Activated T-helper 17 cell treated with anti-CD3 and anti-CD28 coated beads, Interleukin-2, amount 50 U/mL, for 72 hours (primary cell): ENCODE measurements around the gene HSD11B2. TPM values are rescaled to one million over a fixed set of nuclear protein-coding genes. Genes with fewer than 3 reads are reported as not detected.
A peak's percentile ranks its signal among the peaks of the same experiment; 100 is the strongest.

Experiments used
- ATAC-seq: fragments of 150-1000 bp; cut with Tn5 transposase; replicated peaks from 2 replicates; pipeline ENCODE4 v1.10.0; 2021; ENCODE audit warnings: mild to moderate bottlenecking, moderate library complexity
- H3K27ac Mint-ChIP-seq: one replicate; pipeline ENCODE4 v1.8.0; 2022; ENCODE audit warnings: mixed read lengths
- H3K27me3 Mint-ChIP-seq: one replicate; pipeline ENCODE4 v1.8.0; 2022; ENCODE audit warnings: mixed read lengths
- H3K36me3 Mint-ChIP-seq: one replicate; pipeline ENCODE4 v1.8.0; 2022; ENCODE audit warnings: low read depth, mild to moderate bottlenecking, mixed read lengths
- H3K4me1 Mint-ChIP-seq: one replicate; pipeline ENCODE4 v1.8.0; 2022; ENCODE audit warnings: mixed read lengths
- H3K4me3 Mint-ChIP-seq: one replicate; pipeline ENCODE4 v1.8.0; 2022; ENCODE audit warnings: mild to moderate bottlenecking, mixed read lengths
- H3K9me3 Mint-ChIP-seq: one replicate; pipeline ENCODE4 v1.8.0; 2022; ENCODE audit warnings: mixed read lengths
- total RNA-seq, 2 donors: library from RNA; stranded (reverse); gene quantifications; one replicate each; pipeline ENCODE4 v1.2.3, GENCODE V29; 2022

Gene HSD11B2
- total RNA-seq, 2 donors from 2014 or later, result 0.21 to 1.4 TPM

DNA sequence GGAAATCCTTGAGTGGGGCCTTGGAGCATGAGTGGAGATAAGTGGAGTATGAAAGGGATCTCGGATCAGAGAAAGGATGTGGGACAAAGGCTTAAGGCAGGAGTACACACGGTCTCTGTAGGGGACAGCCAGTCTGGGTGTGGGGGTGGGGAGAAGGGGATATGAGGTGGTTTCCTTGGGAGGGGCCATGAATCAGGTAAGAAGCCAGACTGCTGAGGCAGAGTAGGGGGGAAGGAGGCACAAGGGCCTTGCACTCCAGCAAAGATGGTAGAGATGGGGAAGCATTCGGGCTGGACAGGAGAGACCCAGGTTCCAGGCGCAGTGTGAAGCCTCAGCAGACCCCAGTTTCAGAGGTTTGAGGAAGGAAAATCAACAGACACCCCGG lies 1.6 kb downstream of the HSD11B2 start:
- Mint-ChIP-seq H3K27ac (no peak overlapping the region), H3K36me3 (peaks cover 5% of the 10 kb centered on the region), H3K9me3 (no peaks in the 10 kb centered on the region), H3K27me3 (peaks cover 16% of the 10 kb centered on the region), H3K4me1 (no peaks in the 10 kb centered on the region), H3K4me3 (no peak overlapping the region)
- ATAC-seq, result no peak

DNA sequence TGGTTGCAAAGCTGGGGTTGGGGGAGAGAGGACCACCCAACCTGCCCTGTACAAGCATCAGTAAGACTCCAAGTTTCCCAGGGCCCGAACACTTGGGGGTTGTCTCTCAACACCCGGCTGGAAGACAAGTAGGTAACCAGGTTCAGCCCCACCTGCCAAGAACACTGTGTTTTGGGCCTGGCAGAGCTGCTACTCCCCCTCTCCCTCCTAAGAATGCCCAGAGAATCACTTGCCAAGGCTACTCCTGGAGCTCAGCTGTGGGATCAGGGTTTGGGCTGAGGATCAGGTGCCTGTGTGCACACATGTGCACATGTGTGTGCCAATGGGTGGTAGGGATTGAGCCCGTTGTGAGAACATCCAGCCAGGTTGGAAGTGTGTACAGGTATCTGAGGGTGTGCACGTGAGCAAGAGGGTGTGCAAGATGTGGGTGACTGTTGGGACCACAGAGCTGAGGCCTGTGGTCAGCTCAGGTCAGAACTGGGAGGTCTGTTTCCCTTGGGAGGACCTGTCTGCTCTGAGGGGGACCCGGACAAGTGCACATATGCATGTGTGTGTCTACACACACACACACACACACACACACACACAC lies 2.3 kb downstream of the HSD11B2 start:
- H3K27ac Mint-ChIP-seq, result no peak overlapping the region
- peaks cover 16% of the 10 kb centered on the region for H3K27me3 Mint-ChIP-seq
- no peak for ATAC-seq
- H3K4me3 Mint-ChIP-seq, result no peak overlapping the region
- peaks cover 12% of the 10 kb centered on the region for H3K36me3 Mint-ChIP-seq
- H3K4me1 Mint-ChIP-seq, result no peaks in the 10 kb centered on the region
- no peaks in the 10 kb centered on the region for H3K9me3 Mint-ChIP-seq

DNA sequence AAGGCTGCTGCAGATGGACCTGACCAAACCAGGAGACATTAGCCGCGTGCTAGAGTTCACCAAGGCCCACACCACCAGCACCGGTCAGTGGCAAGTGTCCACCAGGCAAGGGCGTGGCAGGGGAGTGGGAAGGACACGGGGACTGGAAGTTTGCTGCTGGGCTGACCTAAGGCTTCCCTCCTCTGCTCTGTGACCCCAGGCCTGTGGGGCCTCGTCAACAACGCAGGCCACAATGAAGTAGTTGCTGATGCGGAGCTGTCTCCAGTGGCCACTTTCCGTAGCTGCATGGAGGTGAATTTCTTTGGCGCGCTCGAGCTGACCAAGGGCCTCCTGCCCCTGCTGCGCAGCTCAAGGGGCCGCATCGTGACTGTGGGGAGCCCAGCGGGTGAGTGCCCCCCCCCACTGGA lies 4.8 kb downstream of the HSD11B2 start:
- no peak overlapping the region for H3K4me3 Mint-ChIP-seq
- no peak for ATAC-seq
- no peak overlapping the region for H3K27ac Mint-ChIP-seq
- H3K36me3 Mint-ChIP-seq, result peaks cover 21% of the 10 kb centered on the region
- no peaks in the 10 kb centered on the region for H3K27me3 Mint-ChIP-seq
- H3K4me1 Mint-ChIP-seq, result no peaks in the 10 kb centered on the region
- no peaks in the 10 kb centered on the region for H3K9me3 Mint-ChIP-seq

DNA sequence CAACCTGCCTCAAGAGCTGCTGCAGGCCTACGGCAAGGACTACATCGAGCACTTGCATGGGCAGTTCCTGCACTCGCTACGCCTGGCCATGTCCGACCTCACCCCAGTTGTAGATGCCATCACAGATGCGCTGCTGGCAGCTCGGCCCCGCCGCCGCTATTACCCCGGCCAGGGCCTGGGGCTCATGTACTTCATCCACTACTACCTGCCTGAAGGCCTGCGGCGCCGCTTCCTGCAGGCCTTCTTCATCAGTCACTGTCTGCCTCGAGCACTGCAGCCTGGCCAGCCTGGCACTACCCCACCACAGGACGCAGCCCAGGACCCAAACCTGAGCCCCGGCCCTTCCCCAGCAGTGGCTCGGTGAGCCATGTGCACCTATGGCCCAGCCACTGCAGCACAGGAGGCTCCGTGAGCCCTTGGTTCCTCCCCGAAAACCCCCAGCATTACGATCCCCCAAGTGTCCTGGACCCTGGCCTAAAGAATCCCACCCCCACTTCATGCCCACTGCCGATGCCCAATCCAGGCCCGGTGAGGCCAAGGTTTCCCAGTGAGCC lies 5.8 kb downstream of the HSD11B2 start:
- H3K4me3 Mint-ChIP-seq, result no peak overlapping the region
- H3K36me3 Mint-ChIP-seq, result peaks cover 21% of the 10 kb centered on the region

DNA sequence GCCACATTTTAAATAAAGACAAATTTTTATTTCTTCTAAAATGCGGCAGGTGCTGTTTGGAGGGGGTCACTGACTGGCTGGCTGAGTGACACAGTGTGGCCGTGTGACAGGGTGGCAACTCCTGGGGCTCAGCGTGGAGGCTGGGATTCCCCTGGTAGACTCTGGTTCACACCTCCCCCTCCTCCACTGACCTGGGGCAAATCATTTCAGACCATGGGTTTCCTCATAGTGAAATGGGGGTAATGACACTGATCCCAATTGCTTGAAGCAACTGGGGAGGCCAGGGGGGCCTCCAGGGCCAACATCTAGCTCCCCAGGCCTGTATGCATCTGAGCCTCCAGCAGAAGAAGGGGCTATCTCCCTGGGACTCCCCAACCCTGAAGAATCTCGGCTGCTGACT lies 6.6 kb downstream of the HSD11B2 start:
- Mint-ChIP-seq H3K36me3 (peaks cover 21% of the 10 kb centered on the region), H3K4me3 (no peak overlapping the region), H3K27ac (peak overlapping the region; percentile 68), H3K27me3 (no peaks in the 10 kb centered on the region), H3K9me3 (no peaks in the 10 kb centered on the region), H3K4me1 (no peaks in the 10 kb centered on the region)
- ATAC-seq, result peak; percentile 35

More for the DNA sequence above, 5.8 kb downstream of the HSD11B2 start:
- Mint-ChIP-seq H3K27ac (peak overlapping the region; percentile 68), H3K9me3 (no peaks in the 10 kb centered on the region), H3K27me3 (no peaks in the 10 kb centered on the region), H3K4me1 (no peaks in the 10 kb centered on the region)
- no peak for ATAC-seq

DNA sequence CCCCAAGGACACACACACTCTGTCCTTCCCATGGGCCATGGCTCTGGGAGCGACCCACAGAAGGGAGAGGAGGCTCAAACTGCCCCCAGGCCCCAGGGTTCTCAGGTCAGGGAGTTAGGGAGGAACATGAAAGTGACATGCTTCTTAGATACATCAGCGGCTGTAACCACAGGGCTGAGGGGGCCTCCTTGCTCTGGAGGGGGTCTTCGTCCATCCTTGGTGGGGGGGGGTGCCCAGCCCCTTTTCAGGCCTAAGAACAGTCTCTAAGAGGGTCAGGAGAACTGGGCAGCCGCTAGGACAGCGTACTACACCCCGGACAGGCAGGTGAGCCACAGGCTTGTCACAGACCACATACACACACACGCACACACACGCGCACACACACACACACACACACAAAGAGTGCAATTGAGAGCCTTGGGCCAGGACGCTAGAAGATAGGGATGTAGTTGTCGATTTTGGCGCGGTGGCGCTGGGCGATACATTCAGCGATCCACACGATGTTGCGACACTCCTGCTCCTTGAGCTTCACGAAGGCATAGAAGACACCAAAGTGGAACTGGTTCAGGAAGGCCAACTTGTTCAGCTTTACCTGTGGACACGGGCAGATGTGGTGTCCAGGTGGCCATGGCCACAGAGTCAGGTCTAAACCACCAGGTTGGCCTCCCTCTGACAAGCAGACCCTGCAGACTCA lies 7.3 kb downstream of the HSD11B2 start:
- no peak overlapping the region for H3K4me3 Mint-ChIP-seq
- no peak for ATAC-seq
- H3K4me1 Mint-ChIP-seq, result no peaks in the 10 kb centered on the region
- H3K27me3 Mint-ChIP-seq, result no peaks in the 10 kb centered on the region
- no peaks in the 10 kb centered on the region for H3K9me3 Mint-ChIP-seq
- peaks cover 21% of the 10 kb centered on the region for H3K36me3 Mint-ChIP-seq
- peak overlapping the region; percentile 68 for H3K27ac Mint-ChIP-seq

DNA sequence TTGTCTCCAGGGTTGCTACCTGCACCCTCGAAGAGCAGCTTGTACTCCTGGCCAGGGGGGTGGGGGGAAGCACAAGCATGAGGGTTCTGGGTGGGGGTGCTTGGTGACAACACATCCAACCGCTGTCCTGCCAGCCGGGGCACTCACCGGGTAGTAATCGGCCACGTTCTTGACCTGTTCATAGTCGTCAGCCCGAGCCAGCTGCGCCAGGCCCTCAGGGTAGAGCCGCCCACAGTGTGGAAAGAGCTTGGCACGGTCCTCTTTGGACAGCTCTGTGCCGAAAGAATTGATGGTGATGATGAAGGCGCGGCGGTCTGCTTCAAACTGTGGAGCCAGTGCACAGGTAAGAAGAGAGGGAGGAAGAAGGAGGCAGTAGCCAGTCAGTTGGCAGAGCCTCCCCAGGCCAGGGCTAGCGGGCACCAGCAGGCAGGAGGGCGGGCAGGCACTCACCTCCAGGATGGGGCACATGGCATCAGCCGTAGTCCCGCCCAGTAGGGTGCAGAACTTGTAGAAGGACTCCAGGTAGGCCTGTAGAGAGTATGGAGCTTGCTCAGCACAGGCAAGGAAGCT lies 8.0 kb downstream of the HSD11B2 start:
- Mint-ChIP-seq H3K4me1 (no peaks in the 10 kb centered on the region), H3K4me3 (no peak overlapping the region), H3K36me3 (peaks cover 21% of the 10 kb centered on the region), H3K9me3 (no peaks in the 10 kb centered on the region), H3K27ac (peak overlapping the region; percentile 12), H3K27me3 (no peaks in the 10 kb centered on the region)
- ATAC-seq, result no peak

DNA sequence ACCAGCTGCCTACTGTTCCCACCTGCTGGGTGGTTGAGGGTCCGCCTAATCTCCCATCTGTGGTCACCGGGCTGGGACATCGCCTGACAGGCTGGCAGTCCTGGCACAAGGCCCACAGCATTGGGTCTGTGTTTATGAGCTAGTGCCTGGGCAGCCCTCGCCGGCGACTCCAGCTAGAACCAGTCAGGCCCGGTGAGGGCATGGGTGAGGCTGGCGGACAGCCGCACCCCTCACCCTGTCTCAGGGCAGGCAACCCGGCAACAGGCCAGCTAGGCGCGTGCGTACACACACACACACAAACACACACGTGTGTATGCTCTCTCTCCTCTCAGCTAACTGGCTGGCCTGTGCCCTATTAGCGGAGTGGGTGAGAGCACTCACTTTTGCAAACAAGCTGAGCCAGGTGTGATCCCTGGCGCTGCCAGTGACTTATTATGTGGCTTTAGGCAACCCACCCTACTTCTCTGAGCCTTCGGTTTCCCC lies 10.4 kb downstream of the HSD11B2 start:
- Mint-ChIP-seq H3K27me3 (no peaks in the 10 kb centered on the region), H3K36me3 (peaks cover 28% of the 10 kb centered on the region), H3K4me3 (no peak overlapping the region), H3K27ac (peak overlapping the region; percentile 31), H3K9me3 (no peaks in the 10 kb centered on the region), H3K4me1 (no peaks in the 10 kb centered on the region)
- ATAC-seq, result no peak

DNA sequence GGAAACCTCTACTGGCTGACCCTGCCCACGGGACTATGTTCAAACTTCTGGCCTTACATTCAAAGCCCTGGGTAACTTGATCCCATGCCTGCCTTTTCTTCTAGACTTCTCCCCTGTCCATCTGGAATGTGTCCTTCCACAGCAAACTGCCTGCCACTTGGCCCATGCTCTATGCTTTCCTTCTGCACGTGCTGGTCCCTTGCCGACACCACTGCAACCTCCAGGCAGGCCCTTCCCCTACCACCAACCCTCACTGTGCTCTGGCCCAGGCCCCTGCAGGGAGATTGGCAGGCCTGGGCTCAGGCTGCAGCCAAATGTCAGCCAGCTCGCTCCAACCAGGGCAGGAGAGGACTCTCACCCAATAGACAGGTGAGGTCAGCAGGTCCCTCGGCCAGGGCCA lies 11.0 kb downstream of the HSD11B2 start:
- Mint-ChIP-seq H3K27ac (peak overlapping the region; percentile 31), H3K27me3 (no peaks in the 10 kb centered on the region), H3K4me1 (peaks cover 4% of the 10 kb centered on the region), H3K9me3 (no peaks in the 10 kb centered on the region), H3K36me3 (peaks cover 24% of the 10 kb centered on the region), H3K4me3 (no peak overlapping the region)
- ATAC-seq, result no peak

DNA sequence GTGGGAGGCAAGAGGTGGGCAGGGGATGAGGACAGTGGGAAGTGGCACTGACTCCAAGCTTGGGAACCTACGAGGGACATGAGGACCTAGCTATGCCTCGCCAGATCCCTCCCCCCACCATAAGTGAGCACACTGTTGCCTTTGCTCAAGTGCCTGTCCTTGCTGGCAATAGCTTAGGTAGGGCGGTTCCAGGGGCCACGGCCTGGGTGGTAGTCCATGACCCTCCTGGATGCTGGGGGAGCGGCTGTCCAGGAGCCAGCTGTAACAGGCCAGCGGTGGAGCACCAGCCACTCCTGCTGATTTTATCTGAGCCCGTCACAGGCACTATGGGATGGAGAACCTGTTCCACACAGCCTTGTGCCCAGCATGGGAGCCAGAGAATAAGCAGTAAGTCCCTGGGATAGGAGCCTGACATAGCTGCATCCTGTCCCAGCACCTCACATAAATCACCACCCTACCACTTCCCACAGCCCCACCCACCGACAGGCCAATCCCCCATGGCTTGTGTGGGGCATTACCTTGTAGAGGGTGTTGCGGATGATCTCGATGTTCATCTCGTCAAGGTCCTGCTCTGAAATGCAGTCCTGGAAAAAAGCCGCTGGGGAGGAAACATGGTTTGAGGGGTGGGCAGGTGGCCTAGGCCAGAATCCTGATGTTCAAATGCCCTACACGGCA lies 11.8 kb downstream of the HSD11B2 start:
- Mint-ChIP-seq H3K36me3 (peaks cover 21% of the 10 kb centered on the region), H3K9me3 (no peaks in the 10 kb centered on the region), H3K27me3 (no peaks in the 10 kb centered on the region), H3K4me3 (no peak overlapping the region), H3K4me1 (peaks cover 4% of the 10 kb centered on the region), H3K27ac (no peak overlapping the region)
- no peak for ATAC-seq

DNA sequence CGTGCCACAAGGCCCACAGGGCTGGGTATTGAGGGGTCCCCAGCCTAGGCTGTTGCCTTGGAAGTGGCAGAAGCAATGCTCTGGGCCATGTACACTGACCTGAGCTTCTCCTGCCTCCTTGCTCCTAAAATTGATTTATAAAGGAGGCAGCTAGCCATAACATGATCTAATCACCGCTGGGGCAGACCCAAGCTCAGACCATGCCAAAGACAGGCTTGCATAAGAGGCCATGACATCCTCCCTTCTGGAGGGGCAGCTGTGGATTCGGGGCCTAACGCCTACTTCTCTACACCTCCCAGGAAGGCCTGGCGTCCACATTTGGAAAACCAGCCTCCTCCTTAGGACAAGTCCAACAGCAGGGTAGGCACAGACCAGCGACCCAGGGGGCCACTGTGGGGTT lies 12.3 kb downstream of the HSD11B2 start:
- ATAC-seq, result no peak
- Mint-ChIP-seq H3K4me1 (peaks cover 4% of the 10 kb centered on the region), H3K9me3 (no peaks in the 10 kb centered on the region), H3K4me3 (no peak overlapping the region), H3K27ac (peak overlapping the region; percentile 38), H3K27me3 (no peaks in the 10 kb centered on the region), H3K36me3 (peaks cover 16% of the 10 kb centered on the region)

DNA sequence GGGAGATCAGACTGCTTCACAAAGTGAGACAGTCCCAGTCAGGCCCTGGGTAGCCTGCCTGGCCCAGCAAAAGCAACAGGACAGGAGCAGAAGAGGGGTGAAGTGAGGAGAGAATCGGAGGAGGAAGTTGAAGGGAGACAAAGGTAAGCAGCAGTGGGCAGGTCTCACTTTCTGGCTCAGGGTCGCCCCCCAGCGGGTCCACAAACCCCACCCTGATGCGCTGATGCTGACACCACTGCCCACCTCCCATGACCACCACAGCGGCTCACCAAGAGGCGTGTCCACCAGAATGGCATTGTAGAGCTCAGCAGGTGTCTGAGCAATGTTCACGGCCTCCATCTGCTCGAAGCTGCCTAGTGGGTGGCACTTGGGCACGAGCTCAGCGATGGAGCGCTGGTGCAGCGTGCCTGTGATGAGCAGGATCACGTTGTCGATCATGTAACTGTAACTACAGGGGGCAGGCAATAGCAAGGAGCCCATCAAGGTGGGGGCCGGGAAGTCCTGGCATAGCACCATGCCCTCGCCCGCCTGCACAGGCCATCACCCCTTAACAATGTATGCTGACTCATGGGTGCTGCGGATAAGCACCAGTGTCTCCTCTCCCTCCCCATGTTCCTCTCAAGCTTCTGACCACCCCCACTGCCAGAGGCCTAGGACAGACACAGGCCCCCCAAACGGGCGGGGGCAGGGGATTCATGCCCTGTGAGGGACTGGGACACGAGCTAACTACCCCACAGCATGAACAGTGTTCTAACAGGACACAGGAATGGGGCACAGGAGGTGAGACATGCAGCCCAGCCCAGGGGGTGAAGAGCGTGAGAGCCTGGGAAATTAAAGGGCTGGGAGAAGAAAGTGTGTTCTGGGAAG lies 13.6 kb downstream of the HSD11B2 start:
- Mint-ChIP-seq H3K27ac (peak overlapping the region; percentile 61), H3K4me3 (no peak overlapping the region)

DNA sequence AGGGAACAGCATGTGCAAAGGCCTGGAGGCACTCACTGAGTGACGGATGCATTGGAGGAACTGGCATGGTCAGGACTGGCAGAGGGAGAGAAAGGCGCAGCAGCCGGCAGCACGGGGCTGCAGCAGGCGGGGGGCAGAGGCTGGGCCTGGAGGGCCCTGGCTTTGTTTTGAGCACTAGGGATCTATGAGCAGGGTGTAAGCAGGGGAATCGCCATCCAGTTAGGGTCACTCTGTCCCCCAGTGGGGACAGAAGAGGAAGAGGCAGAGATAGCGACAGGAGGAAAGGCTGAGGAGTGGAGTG lies 14.2 kb downstream of the HSD11B2 start:
- peak overlapping the region; percentile 61 for H3K27ac Mint-ChIP-seq
- H3K27me3 Mint-ChIP-seq, result no peaks in the 10 kb centered on the region

More for the DNA sequence above, 13.6 kb downstream of the HSD11B2 start:
- ATAC-seq, result no peak
- H3K27me3 Mint-ChIP-seq, result no peaks in the 10 kb centered on the region
- H3K4me1 Mint-ChIP-seq, result peaks cover 4% of the 10 kb centered on the region
- H3K9me3 Mint-ChIP-seq, result no peaks in the 10 kb centered on the region
- H3K36me3 Mint-ChIP-seq, result peaks cover 7% of the 10 kb centered on the region

DNA sequence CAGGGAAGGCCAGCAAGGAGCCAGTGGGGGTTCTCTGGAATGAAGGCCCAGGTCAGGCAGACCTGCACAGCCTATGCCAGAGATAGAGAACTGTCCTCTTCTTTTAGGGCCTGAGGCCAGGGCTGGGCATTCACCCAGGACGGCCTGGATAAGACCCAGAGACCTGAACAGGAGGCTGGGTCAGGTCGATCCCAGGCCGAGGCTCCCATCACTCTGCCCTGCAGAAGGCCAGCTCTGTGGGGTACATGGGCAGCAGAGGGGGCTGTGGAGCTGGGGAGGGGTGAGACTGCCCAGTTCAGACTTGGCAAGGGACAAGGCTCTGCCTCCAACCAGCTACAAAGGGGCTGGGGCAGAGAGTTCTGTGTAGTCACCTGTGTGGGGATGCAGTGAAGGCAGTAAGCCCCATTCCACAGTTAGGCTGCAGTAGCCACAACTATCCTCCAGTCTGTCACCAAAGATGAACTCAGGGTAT lies 14.6 kb downstream of the HSD11B2 start:
- Mint-ChIP-seq H3K27ac (peak overlapping the region; percentile 61), H3K4me1 (peaks cover 4% of the 10 kb centered on the region), H3K36me3 (peaks cover 12% of the 10 kb centered on the region), H3K9me3 (no peaks in the 10 kb centered on the region), H3K4me3 (no peak overlapping the region), H3K27me3 (no peaks in the 10 kb centered on the region)
- no peak for ATAC-seq

More for the DNA sequence above, 14.2 kb downstream of the HSD11B2 start:
- Mint-ChIP-seq H3K4me3 (no peak overlapping the region), H3K4me1 (peaks cover 4% of the 10 kb centered on the region), H3K9me3 (no peaks in the 10 kb centered on the region), H3K36me3 (peaks cover 8% of the 10 kb centered on the region)
- no peak for ATAC-seq
